Right ventricle myocardium inferior (tissue), 1 donor: Measurements from ENCODE around the gene MAGI2. TPM values are rescaled to one million over a fixed set of nuclear protein-coding genes. Genes with fewer than 3 reads are reported as not detected.
"Not testable (repeated sequence)": the region's sequence is repeated elsewhere in the genome, so short reads cannot be mapped to it uniquely, and the experiment has no call there.

Experiments
- ATAC-seq: fragments of 200-7000 bp; cut with Tn5 transposase; one replicate; pipeline ENCODE4 v1.9.1; 2020; ENCODE audit warnings: mild to moderate bottlenecking, moderate library complexity
- DNase-seq: peaks from one replicate; pipeline ENCODE4 v3.0.0; 2021; ENCODE audit errors: missing footprints
- intact Hi-C: fragments of 100-400 bp; cut with DNase I; formaldehyde crosslinking; loops from one replicate; pipeline ENCODE4 v1.11.0; 2022
- total RNA-seq: library from RNA; stranded (reverse); fragmentation: NEBNext Ultra II Directional; extraction: Animal tissue kit (Norgen Biotek cat#: 25700); gene quantifications from one replicate; pipeline ENCODE4 v1.2.1, GENCODE V29; 2021
- donor health status: DM: no; HTN: yes; CAD: no; lungs with severe emphysema.

Gene MAGI2
- total RNA-seq, 1 donor from 2014 or later, result 3.1 TPM

GRCh38 chr7:78363866-78364265 is 1089.6 kb downstream of the MAGI2 start:
- intact Hi-C loops, result no loop called here
- ATAC-seq, result no peak

GRCh38 chr7:78359836-78360235 is 1093.6 kb downstream of the MAGI2 start:
- no peak for DNase-seq
- intact Hi-C loops, result no loop called here
- no peak for ATAC-seq

More at GRCh38 chr7:78363866-78364265, 1089.6 kb downstream of the MAGI2 start:
- DNase-seq, result no peak

- ATAC-seq (no peak), DNase-seq (no peak)
- intact Hi-C loops, result no loop called here
Measured at GRCh38 chr7:78357709-78358108, 1095.8 kb downstream of the MAGI2 start.

GRCh38 chr7:78355834-78356233 is 1097.6 kb downstream of the MAGI2 start:
- ATAC-seq (no peak), DNase-seq (no peak)
- intact Hi-C loops, result no loop called here

GRCh38 chr7:78350926-78351325 is 1102.5 kb downstream of the MAGI2 start:
- intact Hi-C loops, result no loop called here
- no peak for DNase-seq
- no peak for ATAC-seq

GRCh38 chr7:78350391-78350790 is 1103.1 kb downstream of the MAGI2 start:
- DNase-seq (no peak), ATAC-seq (no peak)
- intact Hi-C loops, result no loop called here

- no peak for DNase-seq
Measured at GRCh38 chr7:78346827-78347226, 1106.6 kb downstream of the MAGI2 start.

GRCh38 chr7:78345979-78346378 is 1107.5 kb downstream of the MAGI2 start:
- DNase-seq, result no peak
- intact Hi-C loops, result no loop called here
- no peak for ATAC-seq

More at GRCh38 chr7:78346827-78347226, 1106.6 kb downstream of the MAGI2 start:
- intact Hi-C loops, result no loop called here
- ATAC-seq, result peak; percentile 26

GRCh38 chr7:78345293-78345911 is 1108.1 kb downstream of the MAGI2 start:
- ATAC-seq, result no peak
- intact Hi-C loops, result no loop called here
- no peak for DNase-seq

GRCh38 chr7:78334426-78334825 is 1119.0 kb downstream of the MAGI2 start:
- ATAC-seq, result no peak
- intact Hi-C loops, result no loop called here
- DNase-seq, result no peak

- intact Hi-C loops, result no loop called here
- ATAC-seq (no peak), DNase-seq (no peak)
Measured at GRCh38 chr7:78333530-78334425, 1119.7 kb downstream of the MAGI2 start.

GRCh38 chr7:78329001-78329655 is 1124.3 kb downstream of the MAGI2 start:
- no peak for ATAC-seq
- DNase-seq, result no peak

GRCh38 chr7:78327718-78328117 is 1125.7 kb downstream of the MAGI2 start:
- no peak for ATAC-seq
- no peak for DNase-seq
- intact Hi-C loops, result no loop called here

More at GRCh38 chr7:78329001-78329655, 1124.3 kb downstream of the MAGI2 start:
- intact Hi-C loops, result no loop called here

- intact Hi-C loops, result no loop called here
- DNase-seq (peak; percentile 64), ATAC-seq (peak; percentile 69)
Measured at GRCh38 chr7:78326876-78327275, 1126.6 kb downstream of the MAGI2 start.

GRCh38 chr7:78326189-78326588 is 1127.3 kb downstream of the MAGI2 start:
- DNase-seq (no peak), ATAC-seq (no peak)
- intact Hi-C loops, result no loop called here

- no peak for ATAC-seq
- no peak for DNase-seq
- intact Hi-C loops, result no loop called here
Measured at GRCh38 chr7:78323118-78323517, 1130.3 kb downstream of the MAGI2 start.

- DNase-seq, intact Hi-C loops, ATAC-seq: not testable (repeated sequence)
Measured at GRCh38 chr7:78322231-78322630, 1131.2 kb downstream of the MAGI2 start.

GRCh38 chr7:78317371-78317770 is 1136.1 kb downstream of the MAGI2 start:
- ATAC-seq (no peak), DNase-seq (no peak)
- intact Hi-C loops, result no loop called here

- ATAC-seq, result no peak
- intact Hi-C loops, result no loop called here
- DNase-seq, result no peak
Measured at GRCh38 chr7:78316110-78316509, 1137.4 kb downstream of the MAGI2 start.

GRCh38 chr7:78315119-78315518 is 1138.3 kb downstream of the MAGI2 start:
- ATAC-seq, result no peak
- DNase-seq, result no peak
- intact Hi-C loops, result no loop called here
